Measurements from ENCODE around the gene TRABD2B.

- TF ChIP-seq CTCF (IDR thresholded peaks at IDR 0.05): no peak
- TF ChIP-seq ZFX (IDR thresholded peaks at IDR 0.05; ENCODE audit: borderline replicate concordance): no peak
Observed at GRCh38 chr1:47983691-47984090, 13.5 kb downstream of the TRABD2B start.
